Activated naive CD8-positive, alpha-beta T cell treated with anti-CD3 and anti-CD28 coated beads for 36 hours (primary cell): Measurements from ENCODE around the gene PANK4. TPM values are rescaled to one million over a fixed set of nuclear protein-coding genes. Genes with fewer than 3 reads are reported as not detected.

ENCODE experiments used
- DNase-seq: peaks from one replicate; pipeline ENCODE4 v3.0.0; 2021
- H3K27ac Mint-ChIP-seq: one replicate; pipeline ENCODE4 v1.8.0; 2022; ENCODE audit warnings: mild to moderate bottlenecking, moderate library complexity, mixed read lengths
- H3K27me3 Mint-ChIP-seq: one replicate; pipeline ENCODE4 v1.8.0; 2022; ENCODE audit warnings: mild to moderate bottlenecking, mixed read lengths
- H3K36me3 Mint-ChIP-seq: one replicate; pipeline ENCODE4 v1.8.0; 2021; ENCODE audit warnings: mild to moderate bottlenecking, mixed read lengths
- H3K4me1 Mint-ChIP-seq: one replicate; pipeline ENCODE4 v1.8.0; 2021; ENCODE audit warnings: mixed read lengths
- H3K4me3 Mint-ChIP-seq: one replicate; pipeline ENCODE4 v1.8.0; 2022; ENCODE audit warnings: mild to moderate bottlenecking, moderate library complexity, mixed read lengths
- H3K9me3 Mint-ChIP-seq: one replicate; pipeline ENCODE4 v1.8.0; 2022; ENCODE audit warnings: mixed read lengths
- total RNA-seq, 2 experiments: library from RNA; stranded (reverse); gene quantifications; one replicate each; pipeline ENCODE4 v1.2.3, GENCODE V29; 2021

The PANK4 gene
- total RNA-seq, 2 experiments from 2014 or later = 29.8 to 34.3 TPM

GRCh38 chr1:2482588-2482987 lies 43.8 kb downstream of the PANK4 start:
- H3K4me1 Mint-ChIP-seq = peaks cover 4% of the 10 kb centered on the region
- peaks cover 1% of the 10 kb centered on the region for H3K36me3 Mint-ChIP-seq
- H3K4me3 Mint-ChIP-seq = no peak overlapping the region
- no peak overlapping the region for H3K27ac Mint-ChIP-seq
- no peak for DNase-seq
- H3K27me3 Mint-ChIP-seq = no peaks in the 10 kb centered on the region
- H3K9me3 Mint-ChIP-seq = no peaks in the 10 kb centered on the region

GRCh38 chr1:2481885-2482284 lies 44.5 kb downstream of the PANK4 start:
- peaks cover 4% of the 10 kb centered on the region for H3K4me1 Mint-ChIP-seq
- no peak overlapping the region for H3K27ac Mint-ChIP-seq
- no peaks in the 10 kb centered on the region for H3K36me3 Mint-ChIP-seq
- H3K9me3 Mint-ChIP-seq = no peaks in the 10 kb centered on the region
- no peak overlapping the region for H3K4me3 Mint-ChIP-seq
- H3K27me3 Mint-ChIP-seq = no peaks in the 10 kb centered on the region
- no peak for DNase-seq

- H3K4me1 Mint-ChIP-seq = peaks cover 4% of the 10 kb centered on the region
- no peaks in the 10 kb centered on the region for H3K27me3 Mint-ChIP-seq
- no peaks in the 10 kb centered on the region for H3K36me3 Mint-ChIP-seq
- no peak overlapping the region for H3K27ac Mint-ChIP-seq
- no peak for DNase-seq
- no peak overlapping the region for H3K4me3 Mint-ChIP-seq
- no peaks in the 10 kb centered on the region for H3K9me3 Mint-ChIP-seq
Observed at GRCh38 chr1:2480986-2481364, 45.4 kb downstream of the PANK4 start.

- Mint-ChIP-seq H3K27me3 (no peaks in the 10 kb centered on the region), H3K4me3 (no peak overlapping the region), H3K27ac (no peak overlapping the region), H3K9me3 (no peaks in the 10 kb centered on the region), H3K4me1 (peaks cover 4% of the 10 kb centered on the region), H3K36me3 (no peaks in the 10 kb centered on the region)
- DNase-seq = no peak
Observed at GRCh38 chr1:2480236-2480985, 46.0 kb downstream of the PANK4 start.

DNA sequence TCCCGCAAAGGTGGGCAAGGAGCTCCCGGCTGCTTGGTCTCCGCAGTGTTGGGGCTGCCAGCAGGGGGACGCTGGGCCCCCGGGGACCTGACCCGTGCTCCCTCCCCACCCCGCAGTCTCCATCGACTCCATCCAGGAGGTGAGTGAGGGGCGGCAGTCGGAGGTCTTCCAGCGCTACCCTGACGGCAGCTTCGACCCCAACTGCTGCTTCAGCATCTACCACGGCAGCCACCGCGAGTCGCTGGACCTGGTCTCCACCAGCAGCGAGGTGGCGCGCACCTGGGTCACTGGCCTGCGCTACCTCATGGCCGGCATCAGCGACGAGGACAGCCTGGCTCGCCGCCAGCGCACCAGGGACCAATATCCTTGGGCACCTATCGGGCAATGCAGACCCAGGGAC lies 46.8 kb downstream of the PANK4 start:
- no peaks in the 10 kb centered on the region for H3K9me3 Mint-ChIP-seq

GRCh38 chr1:2479186-2479585 lies 47.2 kb downstream of the PANK4 start:
- peaks cover 3% of the 10 kb centered on the region for H3K4me1 Mint-ChIP-seq
- no peaks in the 10 kb centered on the region for H3K36me3 Mint-ChIP-seq
- no peak for DNase-seq
- no peak overlapping the region for H3K4me3 Mint-ChIP-seq
- H3K9me3 Mint-ChIP-seq = no peaks in the 10 kb centered on the region
- H3K27ac Mint-ChIP-seq = no peak overlapping the region
- no peaks in the 10 kb centered on the region for H3K27me3 Mint-ChIP-seq

More for the DNA sequence above, 46.8 kb downstream of the PANK4 start:
- Mint-ChIP-seq H3K4me1 (peaks cover 4% of the 10 kb centered on the region), H3K4me3 (no peak overlapping the region), H3K27ac (no peak overlapping the region), H3K27me3 (no peaks in the 10 kb centered on the region), H3K36me3 (no peaks in the 10 kb centered on the region)
- no peak for DNase-seq

DNA sequence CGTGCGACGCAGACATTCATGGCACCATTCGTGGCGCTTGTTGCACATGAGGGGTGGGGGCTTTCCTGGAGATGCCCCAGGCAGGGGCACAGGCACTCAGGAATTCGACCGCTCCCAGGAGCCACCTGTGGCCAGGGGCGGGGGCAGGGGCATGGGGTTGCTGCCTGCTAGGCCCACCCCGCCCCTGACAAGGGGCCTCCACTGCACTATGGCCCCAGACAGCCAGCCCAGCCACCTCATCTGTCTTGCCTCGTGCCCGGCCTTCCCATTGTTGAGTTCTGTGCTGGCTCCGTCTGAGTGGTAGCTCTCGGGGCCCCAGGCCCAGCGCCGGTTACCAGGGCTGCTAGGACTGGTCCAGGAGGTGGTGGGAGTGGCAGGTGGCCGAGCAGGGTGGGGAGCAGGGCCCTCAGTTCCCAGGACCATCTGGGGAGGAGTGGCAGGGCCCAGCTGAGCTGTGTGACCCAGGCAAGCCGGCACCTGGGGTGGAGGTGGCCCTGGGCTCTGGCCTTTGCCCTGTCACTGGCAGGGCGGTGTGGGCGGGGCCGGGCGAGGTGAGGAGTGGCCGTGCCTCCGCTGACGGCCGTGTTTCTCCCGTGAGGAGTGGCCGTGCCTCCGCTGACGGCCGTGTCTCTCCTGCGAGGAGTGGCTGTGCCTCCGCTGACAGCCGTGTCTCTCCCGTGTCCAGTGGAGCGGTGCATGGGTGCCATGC lies 48.5 kb downstream of the PANK4 start:
- Mint-ChIP-seq H3K9me3 (no peaks in the 10 kb centered on the region), H3K4me1 (no peaks in the 10 kb centered on the region), H3K36me3 (no peaks in the 10 kb centered on the region), H3K27ac (no peak overlapping the region), H3K27me3 (no peaks in the 10 kb centered on the region), H3K4me3 (no peak overlapping the region)
- DNase-seq = no peak

GRCh38 chr1:2477309-2477708 lies 49.1 kb downstream of the PANK4 start:
- Mint-ChIP-seq H3K36me3 (no peaks in the 10 kb centered on the region), H3K4me1 (no peaks in the 10 kb centered on the region), H3K4me3 (no peak overlapping the region), H3K27me3 (no peaks in the 10 kb centered on the region), H3K27ac (no peak overlapping the region), H3K9me3 (no peaks in the 10 kb centered on the region)
- DNase-seq = no peak

DNA sequence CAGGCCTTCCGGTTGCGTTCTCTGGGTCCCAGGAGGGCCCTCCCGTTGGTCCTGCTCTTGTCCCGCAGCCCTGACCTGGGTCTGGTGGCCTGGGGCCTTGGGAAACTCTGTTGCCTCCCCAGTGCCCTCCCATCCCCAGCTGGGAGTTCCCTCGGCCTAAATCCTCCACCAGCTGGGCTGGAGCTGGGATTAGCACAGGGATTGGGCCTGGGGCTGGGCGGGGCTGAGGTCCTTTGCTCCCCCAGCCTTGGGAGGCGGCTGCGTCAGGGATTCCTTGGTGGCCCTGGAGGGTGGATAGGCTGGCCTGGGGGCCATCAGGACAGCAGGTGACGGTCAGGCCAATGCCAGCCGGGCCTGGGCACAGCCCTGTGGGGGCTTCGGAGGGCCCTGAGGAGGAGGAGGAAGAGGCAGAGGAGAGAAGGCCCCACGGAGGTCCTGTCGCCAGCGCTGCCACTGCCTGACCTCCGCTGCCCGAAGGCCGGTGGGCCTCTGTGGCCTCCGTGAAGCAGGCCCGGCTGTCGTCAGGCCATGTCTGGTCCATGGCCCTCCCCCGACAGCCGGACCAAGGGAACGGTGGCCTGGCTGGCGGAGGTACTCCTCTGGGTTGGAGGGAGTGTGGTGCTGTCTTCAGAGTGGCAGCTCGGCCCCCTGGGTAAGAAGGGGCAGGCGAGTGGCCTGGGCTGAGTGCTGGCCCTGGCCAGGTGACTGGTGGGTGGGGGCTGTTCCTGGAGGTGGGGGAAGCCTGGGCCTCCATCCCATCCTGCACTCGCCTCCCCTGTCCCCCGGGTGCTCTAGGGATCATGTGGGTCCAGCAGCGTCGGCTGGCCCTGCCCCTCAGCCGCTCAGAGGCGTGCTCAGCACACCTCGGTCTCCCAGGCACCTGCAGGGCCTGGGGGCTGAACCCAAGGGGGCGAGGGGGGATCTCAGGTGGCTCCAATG lies 50.1 kb downstream of the PANK4 start, which contains the start of gene PLCH2:
TSS of gene PLCH2 (plus strand) at position 229 of the 939 bp plus-strand sequence. CDS start at position 529, 300 bp downstream.
- Mint-ChIP-seq H3K27me3 (no peaks in the 10 kb centered on the region), H3K36me3 (no peaks in the 10 kb centered on the region), H3K9me3 (no peaks in the 10 kb centered on the region), H3K4me1 (no peaks in the 10 kb centered on the region), H3K27ac (no peak within 1 kb of the TSS), H3K4me3 (no peak within 1 kb of the TSS)
- DNase-seq = no peak

GRCh38 chr1:2475571-2475970 lies 50.8 kb downstream of the PANK4 start:
- no peaks in the 10 kb centered on the region for H3K36me3 Mint-ChIP-seq
- no peak for DNase-seq
- H3K9me3 Mint-ChIP-seq = no peaks in the 10 kb centered on the region
- no peak overlapping the region for H3K27ac Mint-ChIP-seq
- no peak overlapping the region for H3K4me3 Mint-ChIP-seq
- no peaks in the 10 kb centered on the region for H3K27me3 Mint-ChIP-seq
- H3K4me1 Mint-ChIP-seq = no peaks in the 10 kb centered on the region

- H3K4me1 Mint-ChIP-seq = no peaks in the 10 kb centered on the region
- no peak for DNase-seq
- H3K4me3 Mint-ChIP-seq = no peak overlapping the region
- no peaks in the 10 kb centered on the region for H3K9me3 Mint-ChIP-seq
- H3K27ac Mint-ChIP-seq = no peak overlapping the region
- H3K36me3 Mint-ChIP-seq = no peaks in the 10 kb centered on the region
- no peaks in the 10 kb centered on the region for H3K27me3 Mint-ChIP-seq
Observed at GRCh38 chr1:2474933-2475371, 51.4 kb downstream of the PANK4 start.

GRCh38 chr1:2474104-2474844 lies 52.1 kb downstream of the PANK4 start:
- no peak overlapping the region for H3K4me3 Mint-ChIP-seq
- no peak overlapping the region for H3K27ac Mint-ChIP-seq
- no peak for DNase-seq
- H3K4me1 Mint-ChIP-seq = no peaks in the 10 kb centered on the region
- H3K36me3 Mint-ChIP-seq = no peaks in the 10 kb centered on the region
- no peaks in the 10 kb centered on the region for H3K9me3 Mint-ChIP-seq
- no peaks in the 10 kb centered on the region for H3K27me3 Mint-ChIP-seq

- Mint-ChIP-seq H3K9me3 (no peaks in the 10 kb centered on the region), H3K36me3 (no peaks in the 10 kb centered on the region), H3K4me3 (no peak overlapping the region), H3K4me1 (no peaks in the 10 kb centered on the region), H3K27ac (no peak overlapping the region), H3K27me3 (peaks cover under 1% of the 10 kb centered on the region)
- DNase-seq = no peak
Observed at GRCh38 chr1:2473198-2473597, 53.2 kb downstream of the PANK4 start.

- no peak overlapping the region for H3K27ac Mint-ChIP-seq
- H3K4me3 Mint-ChIP-seq = no peak overlapping the region
- no peaks in the 10 kb centered on the region for H3K4me1 Mint-ChIP-seq
- DNase-seq = no peak
- H3K36me3 Mint-ChIP-seq = no peaks in the 10 kb centered on the region
- peaks cover 3% of the 10 kb centered on the region for H3K27me3 Mint-ChIP-seq
- no peaks in the 10 kb centered on the region for H3K9me3 Mint-ChIP-seq
Observed at GRCh38 chr1:2472561-2473177, 53.7 kb downstream of the PANK4 start.
